Upper lobe of left lung (tissue), 4 donors: ENCODE results near the gene FOXC2.

ENCODE experiments used
- POLR2A ChIP-seq, 4 donors: fragments of 450-650 bp; IDR thresholded peaks; one replicate each; pipeline ENCODE4 v1.5.1; 2016 to 2017; ENCODE audit warnings: antibody characterized with exemption in 4 of 4, mild to moderate bottlenecking in 2 of 4
- POLR2AphosphoS5 ChIP-seq, 2 donors: sonication (generic); formaldehyde crosslinking; IDR thresholded peaks; one replicate each; pipeline ENCODE4 v1.5.1; 2017; ENCODE audit warnings: antibody characterized with exemption in 2 of 2

DNA sequence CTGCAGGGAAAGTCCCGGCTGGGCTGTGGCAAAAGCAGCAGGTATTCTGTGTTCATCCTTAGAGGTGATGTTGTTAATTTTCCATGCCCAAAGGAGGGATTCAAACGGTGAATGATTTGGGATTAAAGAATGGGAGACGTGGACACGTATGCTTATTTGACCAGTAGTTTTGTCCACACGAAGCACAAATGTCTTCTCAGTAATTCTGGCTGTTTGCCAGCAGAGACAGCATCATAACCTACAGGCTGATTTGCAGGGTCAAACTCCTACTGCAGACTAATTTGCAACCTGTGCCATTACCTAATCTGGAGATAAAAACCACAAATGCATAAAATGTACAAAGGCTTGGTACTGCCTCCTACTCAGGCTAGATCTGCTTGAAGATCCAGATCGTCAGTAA lies 25.7 kb upstream of the FOXC2 start:
- no peak for TF ChIP-seq POLR2AphosphoS5 (IDR thresholded peaks at IDR 0.05)
- no peak for TF ChIP-seq POLR2A (IDR thresholded peaks at IDR 0.05)
